HL-60/S4 (cell line): ENCODE results near the gene PIGU.

ENCODE experiments used
- in situ Hi-C: fragments of 300-500 bp; cut with MboI; formaldehyde crosslinking; loops from 2 replicates; pipeline ENCODE4 v1.14.3; 2022; ENCODE audit warnings: low sequenced_read_pairs

PIGU gene

GRCh38 chr20:34539756-34540155 lies 137.1 kb downstream of the PIGU start:
- in situ Hi-C loops, result loop anchor here (10.0 kb wide), 1 partner anchor 175 kb away; no protein-coding TSS in a partner anchor

- in situ Hi-C loops, result loop anchor here (10.0 kb wide), 1 partner anchor 176 kb away; no protein-coding TSS in a partner anchor
Observed at GRCh38 chr20:34538671-34539123, 138.2 kb downstream of the PIGU start.

GRCh38 chr20:34537651-34538050 lies 139.2 kb downstream of the PIGU start:
- in situ Hi-C loops, result loop anchor here (10.0 kb wide), 1 partner anchor 177 kb away; no protein-coding TSS in a partner anchor

GRCh38 chr20:34536798-34537394 lies 140.0 kb downstream of the PIGU start:
- in situ Hi-C loops, result loop anchor here (10.0 kb wide), 1 partner anchor 178 kb away; no protein-coding TSS in a partner anchor

GRCh38 chr20:34535857-34536256 lies 141.0 kb downstream of the PIGU start:
- in situ Hi-C loops, result loop anchor here (10.0 kb wide), 1 partner anchor 179 kb away; no protein-coding TSS in a partner anchor

- in situ Hi-C loops, result loop anchor here (10.0 kb wide), 1 partner anchor 179 kb away; no protein-coding TSS in a partner anchor
Observed at GRCh38 chr20:34535301-34535840, 141.5 kb downstream of the PIGU start.

- in situ Hi-C loops, result loop anchor here (10.0 kb wide), 1 partner anchor 180 kb away; no protein-coding TSS in a partner anchor
Observed at GRCh38 chr20:34534391-34535165, 142.3 kb downstream of the PIGU start.

- in situ Hi-C loops, result loop anchor here (10.0 kb wide), 1 partner anchor 182 kb away; no protein-coding TSS in a partner anchor
Observed at GRCh38 chr20:34532756-34533155, 144.1 kb downstream of the PIGU start.

GRCh38 chr20:34532320-34532719 lies 144.6 kb downstream of the PIGU start:
- in situ Hi-C loops, result loop anchor here (10.0 kb wide), 1 partner anchor 182 kb away; no protein-coding TSS in a partner anchor

GRCh38 chr20:34531608-34532265 lies 145.2 kb downstream of the PIGU start:
- in situ Hi-C loops, result loop anchor here (10.0 kb wide), 1 partner anchor 183 kb away; no protein-coding TSS in a partner anchor

GRCh38 chr20:34530342-34530741 lies 146.6 kb downstream of the PIGU start:
- in situ Hi-C loops, result loop anchor here (10.0 kb wide), 1 partner anchor 184 kb away; no protein-coding TSS in a partner anchor

- in situ Hi-C loops, result loop anchor here (10.0 kb wide), 1 partner anchor 185 kb away; no protein-coding TSS in a partner anchor
Observed at GRCh38 chr20:34529742-34530141, 147.2 kb downstream of the PIGU start.

- in situ Hi-C loops, result no loop called here
Observed at GRCh38 chr20:34528921-34529297, 148.0 kb downstream of the PIGU start.

GRCh38 chr20:34527016-34527415 lies 149.9 kb downstream of the PIGU start:
- in situ Hi-C loops, result no loop called here

GRCh38 chr20:34526466-34526865 lies 150.4 kb downstream of the PIGU start:
- in situ Hi-C loops, result no loop called here

GRCh38 chr20:34525709-34526416 lies 151.0 kb downstream of the PIGU start:
- in situ Hi-C loops, result no loop called here

- in situ Hi-C loops, result no loop called here
Observed at GRCh38 chr20:34525342-34525708, 151.6 kb downstream of the PIGU start.

- in situ Hi-C loops, result no loop called here
Observed at GRCh38 chr20:34524426-34524825, 152.5 kb downstream of the PIGU start.

GRCh38 chr20:34522969-34523871 lies 153.7 kb downstream of the PIGU start:
- in situ Hi-C loops, result no loop called here
